ENCODE measurements around the gene AARS2.
"Not testable (repeated sequence)": the region's sequence is repeated elsewhere in the genome, so short reads cannot be mapped to it uniquely, and the experiment has no call there.

Gene AARS2

GRCh38 chr6:44328203-44328602, 15.1 kb upstream of the AARS2 start:
- not testable (repeated sequence) for DNase-seq

DNA sequence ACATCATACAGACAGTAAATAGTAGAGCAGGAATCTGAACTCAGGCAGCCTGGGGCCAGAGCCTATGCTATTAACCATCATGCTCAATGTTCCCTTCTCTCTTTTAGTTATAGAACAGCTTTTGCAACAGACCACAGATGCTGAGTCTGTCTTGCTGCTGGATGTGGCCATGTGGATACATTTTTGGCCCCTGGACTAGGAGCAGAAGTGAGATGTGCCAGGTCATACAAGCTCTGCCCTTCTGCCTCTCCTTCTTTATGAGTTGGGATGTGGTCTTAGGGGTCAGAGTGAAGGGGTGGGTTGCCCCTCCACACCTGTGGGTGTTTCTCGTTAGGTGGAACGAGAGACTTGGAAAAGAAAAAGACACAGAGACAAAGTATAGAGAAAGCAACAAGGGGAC, 14.6 kb upstream of the AARS2 start:
- no peak for DNase-seq

- DNase-seq: no peak
Observed at GRCh38 chr6:44327096-44327495, 13.9 kb upstream of the AARS2 start.

DNA sequence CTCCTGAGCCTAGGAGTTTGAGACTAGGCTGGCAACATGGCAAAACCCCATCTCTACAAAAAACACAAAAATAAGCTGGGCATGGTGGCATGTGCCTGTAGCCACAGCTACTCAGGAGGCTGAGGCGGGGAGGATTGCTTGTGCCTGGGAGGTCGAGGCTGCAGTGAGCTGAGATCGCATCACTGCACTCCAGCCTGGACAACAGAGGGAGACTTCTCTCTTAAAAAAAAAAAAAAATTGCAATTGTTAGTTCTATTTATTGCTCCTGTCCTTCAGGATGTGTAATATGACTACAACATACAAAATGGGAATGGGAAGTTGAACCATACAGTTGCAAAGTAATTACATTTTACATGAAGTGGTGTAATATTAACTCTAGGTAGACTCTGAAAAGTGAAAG, 8.1 kb upstream of the AARS2 start:
- no peak for DNase-seq

DNA sequence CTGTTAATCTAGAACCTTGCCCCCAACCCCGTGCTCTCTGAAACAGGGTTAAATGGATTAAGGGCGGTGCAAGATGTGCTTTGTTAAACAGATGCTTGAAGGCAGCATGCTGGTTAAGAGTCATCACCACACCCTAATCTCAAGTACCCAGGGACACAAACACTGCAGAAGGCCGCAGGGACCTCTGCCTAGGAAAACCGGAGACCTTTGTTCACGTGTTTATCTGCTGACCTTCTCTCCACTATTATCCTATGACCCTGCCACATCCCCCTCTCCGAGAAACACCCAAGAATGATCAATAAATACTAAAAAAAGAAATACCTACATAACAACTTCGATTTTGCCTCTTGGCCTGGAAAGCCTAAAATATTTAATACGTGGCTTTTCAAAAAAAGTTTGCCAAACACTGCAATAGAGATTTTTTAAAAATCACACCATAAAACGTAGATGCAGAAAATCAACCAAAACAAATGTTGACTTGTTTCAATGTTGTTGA, 4.0 kb upstream of the AARS2 start:
- DNase-seq: not testable (repeated sequence)

GRCh38 chr6:44316481-44316880, 3.3 kb upstream of the AARS2 start:
- no peak for DNase-seq

GRCh38 chr6:44315951-44316350, 2.8 kb upstream of the AARS2 start:
- DNase-seq: no peak

GRCh38 chr6:44315516-44315915, 2.4 kb upstream of the AARS2 start:
- DNase-seq: no peak

- DNase-seq: not testable (repeated sequence)
Observed at GRCh38 chr6:44314657-44315056, 1.5 kb upstream of the AARS2 start.

- DNase-seq: no peak
Observed at GRCh38 chr6:44311767-44312166, 1.4 kb downstream of the AARS2 start.

GRCh38 chr6:44311304-44311703, 1.8 kb downstream of the AARS2 start:
- no peak for DNase-seq

DNA sequence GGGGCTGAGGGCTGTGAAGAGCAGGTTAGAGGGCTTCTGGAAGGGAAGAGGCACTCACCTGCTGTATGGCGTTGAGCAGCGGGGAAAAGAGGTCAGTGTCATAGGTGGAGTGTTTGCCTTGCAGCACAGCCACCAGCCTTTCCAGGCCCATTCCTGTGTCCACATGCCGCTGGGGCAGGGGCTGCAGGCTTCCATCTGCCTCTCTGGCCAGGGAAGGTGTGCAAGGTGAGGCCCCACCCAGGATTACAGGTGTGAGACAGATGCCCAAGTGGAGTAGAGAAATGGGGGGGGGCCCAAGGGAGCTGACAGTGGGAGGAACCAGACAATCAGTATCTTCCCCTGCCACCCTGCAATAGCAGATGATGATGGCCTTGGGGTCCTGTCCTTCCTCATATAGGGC, 2.9 kb downstream of the AARS2 start:
- no peak for DNase-seq

DNA sequence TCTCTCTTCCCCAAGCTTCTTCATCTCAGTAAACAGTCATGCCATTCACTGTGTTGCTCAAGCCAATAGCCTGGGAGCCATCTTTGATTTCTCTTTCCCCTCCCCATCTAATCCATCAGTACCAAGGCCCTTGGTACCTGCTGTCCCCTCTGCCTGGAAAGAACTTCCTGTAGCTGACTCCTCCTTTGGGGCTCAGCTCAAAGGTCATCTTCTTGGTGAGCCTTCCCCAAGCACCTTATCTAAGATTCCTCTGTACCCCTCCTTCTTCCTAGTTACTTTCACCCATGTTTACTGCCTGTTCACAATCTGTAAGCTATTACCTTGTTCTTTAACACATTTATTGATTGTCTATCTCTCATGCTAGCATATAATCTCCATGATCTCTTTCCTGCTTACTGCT, 3.5 kb downstream of the AARS2 start:
- no peak for DNase-seq

- no peak for DNase-seq
Observed at GRCh38 chr6:44309092-44309491, 4.1 kb downstream of the AARS2 start.

DNA sequence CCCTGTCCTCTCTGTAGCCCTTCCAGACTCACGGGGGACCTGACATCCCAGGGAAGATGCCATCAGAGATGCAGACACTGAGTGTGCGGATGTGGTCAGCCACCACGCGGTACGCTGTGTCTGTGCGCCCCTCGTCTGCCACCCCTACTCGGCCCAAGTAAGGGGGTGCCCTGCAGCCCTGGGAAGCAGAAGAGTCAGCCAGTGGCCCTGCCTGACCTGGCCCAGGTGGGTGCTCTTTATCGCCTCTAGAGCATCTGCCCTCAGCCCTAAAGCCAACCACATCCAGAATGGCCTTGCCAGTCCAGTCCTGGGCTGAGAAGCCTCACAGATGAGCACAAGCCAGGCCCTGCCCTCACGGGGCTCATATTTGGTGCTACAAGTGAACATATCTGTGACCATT, 5.9 kb downstream of the AARS2 start:
- DNase-seq: no peak

- DNase-seq: no peak
Observed at GRCh38 chr6:44306710-44307109, 6.4 kb downstream of the AARS2 start.

DNA sequence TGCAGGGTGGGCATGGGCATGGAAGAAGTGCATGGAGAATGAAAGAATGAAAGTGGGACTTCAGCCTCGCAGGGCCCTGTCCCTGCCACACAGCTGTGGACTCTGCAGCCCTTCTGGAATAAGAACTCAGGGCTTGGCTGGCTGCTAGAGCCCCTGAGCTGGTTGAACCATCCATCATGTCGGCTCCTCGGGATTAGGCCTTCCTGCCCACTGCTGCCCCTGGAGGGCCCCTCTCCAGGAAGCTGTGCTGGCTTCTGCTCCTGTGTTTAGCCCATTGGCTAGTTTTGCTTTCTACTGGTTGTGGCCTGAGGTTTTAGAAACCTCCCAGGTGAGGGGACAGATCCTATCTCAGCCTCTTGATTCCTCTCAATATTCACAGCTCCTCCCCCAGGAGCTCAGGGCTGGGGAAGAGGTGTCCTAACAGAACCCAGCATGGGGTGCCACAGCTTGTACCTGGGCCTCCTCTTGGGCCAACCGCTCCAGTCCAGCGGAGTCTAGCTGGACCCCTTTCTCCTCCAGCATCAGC, 7.9 kb downstream of the AARS2 start:
- DNase-seq: no peak

DNA sequence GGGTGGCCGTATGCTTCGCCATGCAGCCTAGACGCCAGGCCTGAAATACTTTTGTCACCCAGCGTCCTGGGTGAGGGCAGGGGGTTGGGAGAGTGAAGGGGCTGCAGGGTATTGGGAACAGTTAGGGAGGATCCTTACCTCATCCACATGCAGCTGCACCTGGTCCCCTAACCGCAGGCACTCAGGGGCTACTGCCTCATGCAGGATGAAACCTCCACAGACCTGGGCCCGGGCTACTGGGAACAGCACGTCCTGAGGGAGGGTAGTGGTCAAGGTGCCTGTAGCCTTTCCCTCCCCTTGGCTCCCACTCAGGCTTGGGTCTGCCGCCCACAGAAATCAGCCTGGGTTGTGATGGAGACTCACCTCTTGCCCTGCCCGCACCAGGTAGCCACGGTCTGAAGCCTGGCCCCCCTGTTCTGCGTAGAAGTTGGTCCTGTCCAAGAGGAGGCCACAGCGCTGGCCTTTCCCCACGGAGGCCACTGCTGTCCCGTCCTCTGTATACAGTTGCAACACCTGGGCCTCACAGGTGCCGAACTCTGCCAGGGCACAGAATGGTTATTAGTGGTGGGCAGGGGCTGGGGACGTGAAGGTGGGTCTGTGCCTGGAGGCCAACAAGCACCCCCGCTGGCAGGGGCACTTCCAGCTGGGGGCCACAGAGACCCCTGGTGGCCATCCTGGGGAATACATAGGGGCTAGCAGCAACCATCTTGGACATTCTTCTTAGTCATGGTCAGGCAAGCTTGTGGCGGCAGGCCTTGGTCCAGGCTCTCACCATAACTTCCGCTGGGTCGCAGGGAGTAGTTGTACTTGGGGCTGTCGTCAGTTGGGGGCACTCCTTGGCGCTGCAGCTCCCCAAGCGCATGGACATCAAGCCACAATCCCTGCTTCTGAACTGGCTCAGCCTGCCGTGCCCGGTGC, 8.6 kb downstream of the AARS2 start:
- DNase-seq: peak; percentile 70

GRCh38 chr6:44303842-44304241, 9.3 kb downstream of the AARS2 start:
- no peak for DNase-seq

- no peak for DNase-seq
Observed at GRCh38 chr6:44302856-44303255, 10.3 kb downstream of the AARS2 start.

GRCh38 chr6:44301782-44302564, 11.2 kb downstream of the AARS2 start:
- no peak for DNase-seq

GRCh38 chr6:44301106-44301505, 12.0 kb downstream of the AARS2 start:
- DNase-seq: no peak

DNA sequence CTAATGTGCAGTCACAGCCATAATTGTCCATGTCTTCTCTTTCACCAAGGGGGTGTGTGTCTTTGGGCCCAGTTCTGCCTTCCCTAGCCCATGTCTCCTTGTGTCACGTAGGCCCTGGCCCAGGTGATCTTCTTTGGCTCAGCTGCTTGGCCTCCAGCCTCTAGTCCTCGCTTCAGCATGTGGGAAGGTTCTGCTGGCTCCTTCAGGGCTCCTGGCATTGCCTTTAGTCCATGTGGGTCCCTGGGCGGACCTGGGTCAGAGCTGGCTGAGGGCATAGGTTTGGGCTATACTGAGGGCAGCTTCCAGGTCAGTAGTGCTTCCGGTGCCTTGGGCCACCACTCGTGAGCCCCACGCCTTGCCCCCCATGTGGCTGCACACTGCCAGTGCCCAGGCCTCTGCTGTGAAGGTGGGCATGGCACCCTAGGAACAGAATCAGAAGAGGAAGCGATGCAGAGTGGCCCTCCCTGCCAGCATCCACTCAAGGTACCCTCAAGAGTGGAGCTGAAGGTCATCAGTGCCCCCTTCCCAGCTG, 12.8 kb downstream of the AARS2 start:
- DNase-seq: no peak
